GM19193 (cell line): Measurements from ENCODE around the gene FADS2.

ENCODE experiments used
- POLR2A ChIP-seq: IDR thresholded peaks from 4 replicates; pipeline ENCODE4 v1.6.1; 2011; ENCODE audit not compliant: insufficient read depth, insufficient read length; ENCODE audit errors: extremely low read depth

The FADS2 gene

GRCh38 chr11:61792310-61793082, 35.6 kb upstream of the FADS2 start, which contains the start of the genes FEN1 and TMEM258:
Gene FEN1 (plus strand): TSS chr11:61792911. CDS start chr11:61795362, 2,451 bp downstream.
Gene TMEM258 (minus strand): TSS chr11:61792599. CDS start chr11:61792558, 41 bp downstream.
- peak; percentile 95 for TF ChIP-seq POLR2A

DNA sequence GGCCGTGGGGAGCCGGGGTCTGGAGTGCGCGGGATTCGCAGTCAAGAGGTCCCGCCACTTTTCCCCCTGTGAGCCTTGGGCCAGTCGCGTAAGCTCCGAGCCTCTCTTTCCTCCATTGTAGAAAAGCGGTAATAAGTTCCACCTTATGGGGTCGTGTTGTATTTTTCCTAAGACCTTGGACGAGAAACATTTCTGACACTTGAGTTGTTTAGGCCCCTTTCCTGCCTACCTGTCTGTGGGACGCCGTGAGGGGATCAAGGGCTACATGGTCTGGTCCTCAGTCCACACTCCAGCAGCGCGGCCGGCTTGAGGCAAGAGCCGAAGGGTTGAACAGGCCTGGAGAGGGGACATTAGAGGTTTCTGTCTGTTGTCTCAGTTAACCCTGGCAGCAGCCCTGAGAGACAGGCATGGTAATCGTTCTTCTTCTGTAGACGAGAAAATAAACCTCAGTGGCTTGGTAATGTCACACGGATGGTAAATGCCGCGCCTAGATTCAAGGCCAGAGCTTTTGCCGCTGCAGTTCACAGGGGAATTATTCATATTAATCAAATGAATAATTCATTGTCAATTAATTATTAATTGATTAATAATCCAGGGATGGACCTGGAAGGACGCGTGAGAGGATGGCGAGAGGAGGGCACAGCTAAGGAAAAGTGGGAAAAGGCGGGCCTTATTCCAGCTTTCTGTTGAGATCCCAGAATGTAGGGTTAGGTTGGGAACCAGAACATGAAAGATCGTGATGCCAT, 34.8 kb upstream of the FADS2 start:
- TF ChIP-seq POLR2A: no peak

DNA sequence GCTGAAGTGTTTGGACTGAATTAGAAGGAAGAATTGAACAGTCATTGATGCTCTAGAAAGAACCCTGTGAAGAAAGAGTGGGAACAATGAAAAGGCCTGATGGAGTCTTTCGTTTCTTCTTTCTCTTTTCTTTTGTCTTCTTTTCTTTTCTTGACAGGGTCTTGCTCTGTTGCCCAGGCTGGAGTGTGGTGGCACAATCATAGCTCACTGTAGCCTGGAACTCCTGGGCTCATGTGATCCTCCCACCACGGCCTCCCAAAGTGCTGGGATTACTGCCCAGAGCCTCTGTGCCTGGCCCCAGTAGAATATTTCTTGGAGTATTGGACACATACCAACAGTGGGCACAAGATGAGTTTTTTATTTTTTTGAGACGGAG, 34.3 kb upstream of the FADS2 start:
- no peak for TF ChIP-seq POLR2A

DNA sequence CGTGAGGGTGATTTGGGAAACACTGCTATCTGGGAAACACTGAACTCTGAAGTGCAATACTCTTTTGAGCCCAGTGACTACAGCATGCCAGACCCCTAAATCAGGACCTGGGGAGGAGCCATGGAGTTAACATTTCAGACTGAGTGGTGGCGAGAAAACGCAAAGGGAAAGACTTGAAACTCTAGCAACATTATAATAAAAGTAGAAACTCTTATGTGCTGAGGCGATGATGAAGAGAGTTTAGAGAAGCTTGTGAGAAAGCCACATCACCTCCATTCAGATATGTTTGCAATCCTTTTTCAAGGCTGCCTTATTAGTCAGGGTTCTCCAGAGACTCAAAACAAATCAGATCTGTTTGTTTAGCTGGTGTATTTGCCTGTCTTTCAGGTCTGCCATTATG, 33.5 kb upstream of the FADS2 start:
- no peak for TF ChIP-seq POLR2A

GRCh38 chr11:61795459-61795858, 32.6 kb upstream of the FADS2 start:
- no peak for TF ChIP-seq POLR2A

DNA sequence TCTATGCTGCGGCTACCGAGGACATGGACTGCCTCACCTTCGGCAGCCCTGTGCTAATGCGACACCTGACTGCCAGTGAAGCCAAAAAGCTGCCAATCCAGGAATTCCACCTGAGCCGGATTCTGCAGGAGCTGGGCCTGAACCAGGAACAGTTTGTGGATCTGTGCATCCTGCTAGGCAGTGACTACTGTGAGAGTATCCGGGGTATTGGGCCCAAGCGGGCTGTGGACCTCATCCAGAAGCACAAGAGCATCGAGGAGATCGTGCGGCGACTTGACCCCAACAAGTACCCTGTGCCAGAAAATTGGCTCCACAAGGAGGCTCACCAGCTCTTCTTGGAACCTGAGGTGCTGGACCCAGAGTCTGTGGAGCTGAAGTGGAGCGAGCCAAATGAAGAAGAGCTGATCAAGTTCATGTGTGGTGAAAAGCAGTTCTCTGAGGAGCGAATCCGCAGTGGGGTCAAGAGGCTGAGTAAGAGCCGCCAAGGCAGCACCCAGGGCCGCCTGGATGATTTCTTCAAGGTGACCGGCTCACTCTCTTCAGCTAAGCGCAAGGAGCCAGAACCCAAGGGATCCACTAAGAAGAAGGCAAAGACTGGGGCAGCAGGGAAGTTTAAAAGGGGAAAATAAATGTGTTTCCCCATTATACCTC, 32.1 kb upstream of the FADS2 start:
- TF ChIP-seq POLR2A: no peak

- TF ChIP-seq POLR2A: no peak
Observed at GRCh38 chr11:61797263-61797944, 30.7 kb upstream of the FADS2 start.

DNA sequence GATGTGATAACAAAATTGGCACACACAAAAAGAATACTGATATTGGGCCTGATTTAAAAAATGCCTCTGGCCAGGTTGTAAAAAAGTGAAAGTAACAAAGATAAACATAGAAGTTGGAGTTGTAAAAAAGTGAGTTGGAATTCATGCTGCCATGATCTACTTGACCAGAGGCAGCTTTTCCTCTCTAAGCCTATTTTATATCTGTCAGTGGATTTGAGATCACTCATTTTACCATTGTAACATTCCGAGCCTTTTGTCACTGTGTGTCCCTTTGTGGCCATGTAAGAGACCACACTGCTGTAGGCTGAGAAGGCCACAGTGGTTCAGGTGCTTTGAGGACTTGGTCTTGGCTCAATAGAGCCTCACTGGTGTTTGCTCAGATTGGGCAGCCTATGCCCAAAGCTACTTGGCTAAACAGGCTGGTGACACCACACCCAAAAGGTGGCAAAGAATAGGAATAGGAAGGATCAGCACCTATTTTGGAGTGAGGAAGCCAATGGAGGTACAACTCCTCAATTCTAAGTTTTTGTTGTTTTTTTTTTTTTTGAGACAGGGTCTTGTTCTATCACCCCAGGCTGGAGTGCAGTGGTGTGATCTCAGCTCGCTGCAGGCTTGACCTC, 28.3 kb upstream of the FADS2 start:
- no peak for TF ChIP-seq POLR2A

DNA sequence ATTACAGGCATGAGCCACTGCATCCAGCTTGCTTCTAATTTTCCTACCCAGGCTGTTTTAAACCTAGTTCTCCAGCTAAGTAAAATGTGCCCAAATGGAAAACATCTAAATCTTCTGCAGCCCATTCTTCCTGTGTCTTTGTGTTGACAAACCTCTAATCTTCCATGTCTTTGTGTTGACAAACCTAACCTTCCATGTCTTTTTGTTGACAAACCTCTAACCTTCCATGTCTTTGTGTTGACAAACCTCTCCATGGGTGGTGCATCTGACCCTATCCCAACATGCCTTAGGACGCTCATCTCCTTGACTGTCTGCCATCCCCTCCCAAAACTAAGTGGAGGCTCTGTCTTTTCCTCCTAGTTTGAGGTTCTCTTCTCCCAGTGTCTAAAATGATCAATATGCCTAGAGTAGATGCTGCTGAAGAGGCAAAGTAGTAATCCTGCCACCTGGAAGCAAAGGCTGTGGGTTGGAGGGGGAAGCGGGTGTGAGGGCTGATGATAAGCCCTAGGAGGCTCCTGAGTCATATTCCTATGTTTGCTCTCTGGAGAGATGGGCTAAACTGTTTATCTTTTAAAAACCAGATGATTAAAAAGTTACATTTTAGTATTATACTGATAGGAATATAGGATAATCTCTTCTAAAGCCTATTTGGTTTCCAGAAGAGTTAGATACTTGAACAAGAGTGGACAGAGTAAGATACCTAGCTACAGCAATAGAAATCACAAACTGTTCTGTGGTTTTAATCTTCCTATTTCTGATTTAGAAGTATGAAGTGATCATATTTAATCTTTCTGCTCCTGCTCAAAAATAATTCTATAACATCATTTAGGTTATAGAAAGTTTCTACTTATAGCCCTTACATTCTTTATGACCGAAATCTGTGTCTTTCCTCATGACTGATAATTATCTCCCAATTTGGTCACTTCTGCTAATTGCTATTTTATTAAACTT, 27.5 kb upstream of the FADS2 start:
- TF ChIP-seq POLR2A: no peak

- TF ChIP-seq POLR2A: no peak
Observed at GRCh38 chr11:61802605-61803004, 25.5 kb upstream of the FADS2 start.

DNA sequence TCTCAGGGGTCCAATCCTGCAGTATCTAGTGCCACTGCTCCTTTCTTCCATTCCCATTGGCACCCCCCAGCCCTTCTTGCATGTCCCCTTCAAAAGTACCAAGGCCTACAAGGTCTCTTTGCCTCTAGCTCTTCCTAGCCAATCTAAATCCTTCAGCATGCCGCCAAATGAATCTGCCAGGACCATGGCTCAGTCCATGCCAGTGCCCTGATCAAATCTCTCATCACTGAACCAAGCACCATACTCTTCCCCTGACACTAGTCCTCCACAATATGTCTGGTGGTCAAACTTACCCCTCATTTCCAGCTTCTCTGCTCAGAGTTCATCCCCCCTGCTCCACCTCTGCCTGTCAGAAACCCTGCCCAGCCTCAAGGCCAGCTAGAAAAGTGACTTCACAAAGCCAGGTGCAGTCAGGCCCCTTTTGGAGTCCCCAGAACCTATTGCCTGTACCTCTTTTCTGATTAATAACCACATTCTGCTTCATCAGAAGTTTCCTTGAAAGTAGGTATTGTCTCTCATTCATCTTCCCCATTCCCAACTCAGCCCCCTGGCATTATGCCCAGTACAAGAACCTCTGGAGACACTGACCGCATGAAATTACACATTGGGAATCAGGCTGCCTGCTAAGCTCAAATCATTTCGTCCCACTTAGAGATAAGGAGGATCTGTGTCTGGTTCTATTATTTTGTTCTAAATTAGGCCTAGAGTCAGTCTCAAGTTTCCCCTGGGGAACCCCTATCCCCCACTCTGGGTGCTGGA, 24.0 kb upstream of the FADS2 start:
- TF ChIP-seq POLR2A: no peak

- no peak for TF ChIP-seq POLR2A
Observed at GRCh38 chr11:61805146-61805545, 23.0 kb upstream of the FADS2 start.

- no peak for TF ChIP-seq POLR2A
Observed at GRCh38 chr11:61806785-61807184, 21.3 kb upstream of the FADS2 start.
